Effector CD4-positive, alpha-beta T cell (primary cell): ENCODE measurements around the gene ZNF502.

Experiments
- DNase-seq: peaks from one replicate; pipeline ENCODE4 v3.0.0-alpha.2; 2020

The ZNF502 gene

GRCh38 chr3:44771424-44772098 lies 59.1 kb downstream of the ZNF502 start:
- DNase-seq: no peak

- no peak for DNase-seq
These were observed 59.6 kb downstream of the ZNF502 start for GRCh38 chr3:44772099-44772442.
